Heart right ventricle (tissue), 16 donors: ENCODE measurements around the gene GEMIN4. TPM values are rescaled to one million over a fixed set of nuclear protein-coding genes. Genes with fewer than 3 reads are reported as not detected.
"Not testable (repeated sequence)": the region's sequence is repeated elsewhere in the genome, so short reads cannot be mapped to it uniquely, and the experiment has no call there.

Experiments used
- ATAC-seq, 8 donors: fragments of 200-7000 bp; cut with Tn5 transposase; one replicate each; pipeline ENCODE4 v1.9.1; 2020; ENCODE audit warnings: mild to moderate bottlenecking in 8 of 8, moderate library complexity in 8 of 8, moderate number of reproducible peaks in 1 of 8
- DNase-seq, 2 donors: peaks; one replicate each; pipeline ENCODE4 v3.0.0-alpha.2; 2020
- H3K27ac ChIP-seq, 10 donors: fragments of 200-600 bp; sonication (generic) in 2 of 10; one replicate each; pipeline versions ENCODE4 v1.5.0 to v1.8.0; 2020 to 2022; ENCODE audit warnings: mild to moderate bottlenecking in 3 of 10
- H3K27me3 ChIP-seq, 7 donors: fragments of 200-600 bp; one replicate each; pipeline ENCODE4 v1.8.0; 2021 to 2022; ENCODE audit warnings: mild to moderate bottlenecking in 2 of 7
- H3K36me3 ChIP-seq, 9 donors: fragments of 200-600 bp; sonication (generic) in 1 of 9; one replicate each; pipeline versions ENCODE4 v1.5.0 to v1.8.0; 2020 to 2022; ENCODE audit warnings: mild to moderate bottlenecking in 2 of 9
- H3K4me1 ChIP-seq, 9 donors: fragments of 200-600 bp; sonication (generic) in 1 of 9; one replicate each; pipeline versions ENCODE4 v1.5.0 to v1.8.0; 2020 to 2022; ENCODE audit warnings: mild to moderate bottlenecking in 4 of 9
- H3K4me3 ChIP-seq, 10 donors: fragments of 200-600 bp; sonication (generic) in 2 of 10; one replicate each; pipeline versions ENCODE4 v1.5.0 to v1.8.0; 2020 to 2022; ENCODE audit warnings: mild to moderate bottlenecking in 7 of 10, moderate library complexity in 2 of 10
- H3K9me3 ChIP-seq, 11 donors: fragments of 200-600 bp in 10 of 11; sonication (generic) in 2 of 11; one replicate each; pipeline versions ENCODE4 v1.5.0 to v1.8.0; 2013 to 2022; ENCODE audit warnings: mild to moderate bottlenecking in 2 of 11, control low read depth in 1 of 11, moderate library complexity in 1 of 11
- WGBS, 2 donors: extraction: QIAGEN DNeasy Blood & Tissue Kit; methylation state at CpG; one replicate each; pipeline ENCODE4 v1.1.7; 2013; ENCODE audit warnings: inconsistent platforms in 1 of 2; 5-methylcytosine and 5-hydroxymethylcytosine counted together
- intact Hi-C, 10 donors: fragments of 100-400 bp; cut with DNase I; formaldehyde crosslinking; loops; one replicate each; pipeline versions ENCODE4 v1.11.1 to v1.14.2; 2022
- polyA plus RNA-seq, 2 donors: library from polyadenylated mRNA; stranded (reverse); fragments of 200-250 nt; gene quantifications; one replicate each; pipeline ENCODE4 v1.2.3, GENCODE V29; 2013
- total RNA-seq, 10 donors: library from RNA; stranded (reverse); fragmentation: NEBNext Ultra II Directional in 3 of 10; extraction: Animal tissue kit (Norgen Biotek cat#: 25700) in 3 of 10; gene quantifications; one replicate each; pipeline versions ENCODE4 v1.2.1 to v1.2.4, GENCODE V29; 2021 to 2023
- TF ChIP-seq, protein P1 (sequence below), 9 donors: fragments of 200-600 bp; sonication (generic) in 2 of 9; IDR thresholded peaks; one replicate each; pipeline versions ENCODE4 v1.5.0 to v1.8.0; 2021 to 2022; ENCODE audit warnings: antibody characterized with exemption in 9 of 9, mild to moderate bottlenecking in 5 of 9, moderate library complexity in 1 of 9
- donor health status: Arrhythmogenic right ventricular cardiomyopathy.
- donor health status: ischemic (EF 13 %, LVEDD 7.1; RV severe dilation, severe dysfunction).
- donor health status: healthy with polysubstance abuse.
- donor health status: DM: no; HTN: yes; CAD: no.
- donor health status: DM: no; HTN: no; CAD: no.
- donor health status: ischemic (EF 25% LVEDD 6.9; RV normal size, moderate dysfunction).
- donor health status: ischemic (EF 25% LVEDD 5.7; RV mildly dilated, moderate dysfunction).
- donor health status: healthy.
- donor health status: DM: yes; HTN: yes; CAD: no.
- donor health status: Ischemic cardiomyopathy.
- donor health status: ischemic (EF 35%, LVEDD 5.7; RV mildly dilated, moderate dysfunction).
- donor health status: nonischemic (EF 11% LVEDD 7.7; RV severe dilation, severe dysfunction).
- donor health status: DM: yes; HTN: yes; CAD: no.
- donor health status: PGD.
- donor health status: ischemic (EF 29% LVEDD 5.4; RV normal size, mild dysfunction).
- donor health status: nonischemic (EF 23%, LVEDD 6.1; RV moderate dilation, normal function).

GEMIN4 gene
- total and polyA plus RNA-seq, 12 donors: 4.8 to 14.9 (median 11.2) TPM

DNA sequence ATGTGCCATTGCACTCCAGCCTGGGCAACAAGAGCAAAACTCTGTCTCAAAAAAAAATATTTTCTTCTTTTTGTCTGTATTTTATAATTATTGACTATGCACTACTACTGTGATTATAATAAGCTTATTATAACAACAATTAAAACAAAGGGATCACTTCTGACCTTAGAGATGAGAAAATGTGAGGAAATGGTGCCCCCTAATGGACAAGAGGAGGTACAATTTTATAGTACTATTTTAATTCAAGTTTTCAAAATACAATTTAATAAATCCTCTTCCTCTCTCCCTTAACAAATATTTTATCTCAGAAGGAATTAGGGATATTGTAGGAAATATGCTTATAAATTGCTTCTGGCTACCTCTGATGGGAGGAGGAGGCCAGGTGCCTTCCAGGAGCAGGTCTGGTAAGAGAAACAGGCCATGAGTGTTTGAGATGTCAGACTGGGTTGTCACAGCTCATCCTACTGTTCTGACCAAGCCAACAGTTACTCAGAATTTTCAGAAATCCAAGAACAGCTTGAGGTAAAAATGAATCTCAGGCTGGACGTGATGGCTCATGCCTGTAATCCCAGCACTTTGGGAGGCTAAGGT, 51.5 kb downstream of the GEMIN4 start:
- TF ChIP-seq, protein P1, sequence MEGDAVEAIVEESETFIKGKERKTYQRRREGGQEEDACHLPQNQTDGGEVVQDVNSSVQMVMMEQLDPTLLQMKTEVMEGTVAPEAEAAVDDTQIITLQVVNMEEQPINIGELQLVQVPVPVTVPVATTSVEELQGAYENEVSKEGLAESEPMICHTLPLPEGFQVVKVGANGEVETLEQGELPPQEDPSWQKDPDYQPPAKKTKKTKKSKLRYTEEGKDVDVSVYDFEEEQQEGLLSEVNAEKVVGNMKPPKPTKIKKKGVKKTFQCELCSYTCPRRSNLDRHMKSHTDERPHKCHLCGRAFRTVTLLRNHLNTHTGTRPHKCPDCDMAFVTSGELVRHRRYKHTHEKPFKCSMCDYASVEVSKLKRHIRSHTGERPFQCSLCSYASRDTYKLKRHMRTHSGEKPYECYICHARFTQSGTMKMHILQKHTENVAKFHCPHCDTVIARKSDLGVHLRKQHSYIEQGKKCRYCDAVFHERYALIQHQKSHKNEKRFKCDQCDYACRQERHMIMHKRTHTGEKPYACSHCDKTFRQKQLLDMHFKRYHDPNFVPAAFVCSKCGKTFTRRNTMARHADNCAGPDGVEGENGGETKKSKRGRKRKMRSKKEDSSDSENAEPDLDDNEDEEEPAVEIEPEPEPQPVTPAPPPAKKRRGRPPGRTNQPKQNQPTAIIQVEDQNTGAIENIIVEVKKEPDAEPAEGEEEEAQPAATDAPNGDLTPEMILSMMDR (IDR thresholded peaks at IDR 0.05): peak; percentile 62 to 81 (median 76)
- Histone ChIP-seq H3K27me3 (no peaks in the 10 kb centered on the region), H3K36me3 (peaks cover 0 to 65% (median 18%) of the 10 kb centered on the region in 9 donors), H3K4me1 (peaks cover 0 to 36% (median 14%) of the 10 kb centered on the region in 9 donors), H3K27ac (no peak overlapping the region), H3K4me3 (no peak overlapping the region), H3K9me3 (no peaks in the 10 kb centered on the region)
- 70 to 84% methylated on average over 1 of the region's 1 CpG for WGBS, 2 donors
- DNase-seq: no peak
- intact Hi-C loops: loop anchor here in 4 of 10 donors (1.0 to 5.0 kb wide), 4 partner anchors 288 to 558 kb away; a partner anchor contains a TSS
- peak in 7 of 8 donors; percentile 37 to 74 (median 54) for ATAC-seq

- 64 to 70% methylated on average over 7 of the region's 7 CpGs for WGBS, 2 donors
- H3K9me3 ChIP-seq: no peaks in the 10 kb centered on the region
These were observed 52.7 kb downstream of the GEMIN4 start for GRCh38 chr17:699345-699744.

DNA sequence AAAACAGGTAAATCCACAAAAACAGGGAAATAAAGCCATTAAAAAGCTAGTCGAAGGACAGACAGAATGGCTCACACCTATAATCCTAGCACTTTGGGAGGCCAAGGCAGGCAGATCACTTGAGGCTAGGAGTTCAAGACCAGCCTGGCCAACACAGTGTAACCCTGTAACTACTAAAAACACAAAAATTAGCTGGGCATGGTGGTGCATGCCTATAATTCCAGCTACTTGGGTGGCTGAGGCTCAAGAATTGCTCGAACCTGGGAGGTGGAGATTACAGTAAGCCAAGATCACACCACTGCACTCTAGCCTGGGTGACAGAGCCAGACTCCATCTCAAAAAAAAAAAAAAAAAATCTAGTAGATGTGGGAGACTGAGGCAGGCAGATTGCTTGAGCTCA, 54.0 kb downstream of the GEMIN4 start:
- not testable (repeated sequence) for H3K27me3 ChIP-seq, H3K9me3 ChIP-seq, DNase-seq, H3K4me3 ChIP-seq, H3K27ac ChIP-seq, ATAC-seq
- WGBS, 2 donors: 95 to 98% methylated on average over 2 of the region's 2 CpGs
- Histone ChIP-seq H3K36me3 (peaks cover 0 to 76% (median 34%) of the 10 kb centered on the region in 9 donors), H3K4me1 (peaks cover 0 to 21% (median 4%) of the 10 kb centered on the region in 9 donors)
- intact Hi-C loops: loop anchor here in 9 of 10 donors (2.0 to 10.0 kb wide), 5 partner anchors 143 to 556 kb away; a partner anchor contains a TSS

More at GRCh38 chr17:699345-699744, 52.7 kb downstream of the GEMIN4 start:
- intact Hi-C loops: loop anchor here in 9 of 10 donors (2.0 to 10.0 kb wide), 5 partner anchors 145 to 557 kb away; a partner anchor contains a TSS
- ATAC-seq: peak in 5 of 8 donors; percentile 17 to 44 (median 29)
- DNase-seq: no peak
- TF ChIP-seq, protein P1 (IDR thresholded peaks at IDR 0.05): no peak
- no peak overlapping the region for H3K4me3 ChIP-seq
- no peaks in the 10 kb centered on the region for H3K27me3 ChIP-seq
- H3K27ac ChIP-seq: peak overlapping the region in 3 of 10 donors; percentile 13 to 17 (median 16)
- peaks cover 0 to 72% (median 25%) of the 10 kb centered on the region in 9 donors for H3K36me3 ChIP-seq
- H3K4me1 ChIP-seq: peaks cover 0 to 24% (median 11%) of the 10 kb centered on the region in 9 donors

DNA sequence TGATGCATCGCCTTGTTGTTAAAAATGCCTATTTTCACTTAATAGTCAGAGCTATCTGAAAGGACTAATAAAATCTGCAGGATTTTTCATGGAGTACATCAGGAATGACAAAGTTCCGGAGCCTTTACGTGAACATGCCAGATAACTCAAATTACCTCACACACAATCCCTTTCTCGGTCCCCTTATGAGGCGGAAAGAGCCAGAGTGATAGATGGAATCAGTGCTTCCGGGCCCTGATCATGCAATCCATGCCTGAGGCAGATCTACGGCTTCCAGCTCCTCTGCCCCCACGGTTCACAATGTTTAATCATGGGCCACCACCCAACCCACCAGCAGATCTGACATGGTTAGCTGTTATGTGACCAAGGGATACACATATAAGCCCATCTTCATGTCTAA, 54.4 kb downstream of the GEMIN4 start:
- peaks cover 0 to 76% (median 34%) of the 10 kb centered on the region in 9 donors for H3K36me3 ChIP-seq
- H3K4me3 ChIP-seq: no peak overlapping the region
- TF ChIP-seq, protein P1 (IDR thresholded peaks at IDR 0.05): no peak
- H3K27ac ChIP-seq: no peak overlapping the region
- no peaks in the 10 kb centered on the region for H3K27me3 ChIP-seq
- H3K9me3 ChIP-seq: no peaks in the 10 kb centered on the region
- H3K4me1 ChIP-seq: peaks cover 0 to 21% (median 4%) of the 10 kb centered on the region in 9 donors
- 88 to 96% methylated on average over 8 of the region's 8 CpGs for WGBS, 2 donors
- ATAC-seq (no peak), DNase-seq (no peak)
- intact Hi-C loops: loop anchor here in 9 of 10 donors (2.0 to 10.0 kb wide), 5 partner anchors 143 to 555 kb away; a partner anchor contains a TSS
